OCI-LY1 (cell line): ENCODE results near the gene SLC31A1.

Experiments
- H2AFZ ChIP-seq: fragments of 200-600 bp; sonication (generic), shearing (Covaris generic); 2 replicates; pipeline ENCODE4 v1.6.0; 2014; ENCODE audit warnings: antibody characterized with exemption, mild to moderate bottlenecking, low read length
- H3F3A ChIP-seq: fragments of 200-600 bp; sonication (generic), shearing (Covaris generic); 2 replicates; pipeline ENCODE4 v1.6.0; 2014; ENCODE audit warnings: mild to moderate bottlenecking, antibody characterized with exemption, low read length, moderate library complexity; ENCODE audit not compliant: insufficient read depth
- H3K27ac ChIP-seq: fragments of 200-600 bp; sonication (generic); 2 replicates; pipeline ENCODE4 v1.5.1; 2014; ENCODE audit warnings: low read length, mixed run types, mild to moderate bottlenecking, low read depth; ENCODE audit not compliant: poor library complexity, severe bottlenecking
- H3K27me3 ChIP-seq: fragments of 200-600 bp; sonication (generic); 2 replicates; pipeline ENCODE4 v1.6.0; 2014; ENCODE audit warnings: antibody characterized with exemption, mild to moderate bottlenecking, low read length, moderate library complexity; ENCODE audit not compliant: insufficient read depth
- H3K36me3 ChIP-seq: fragments of 200-600 bp; sonication (generic); 2 replicates; pipeline ENCODE4 v1.6.1; 2014; ENCODE audit warnings: mild to moderate bottlenecking, antibody characterized with exemption, low read length, moderate library complexity, mixed read lengths; ENCODE audit not compliant: insufficient read depth
- H3K4me1 ChIP-seq: fragments of 200-600 bp; sonication (generic); 2 replicates; pipeline ENCODE4 v1.5.1; 2014; ENCODE audit warnings: mild to moderate bottlenecking, low read length, moderate library complexity; ENCODE audit not compliant: insufficient read depth, severe bottlenecking
- H3K4me2 ChIP-seq: fragments of 200-600 bp; sonication (generic), shearing (Covaris generic); 2 replicates; pipeline ENCODE4 v1.6.1; 2014; ENCODE audit warnings: low read length
- H3K4me3 ChIP-seq: fragments of 200-600 bp; sonication (generic); 2 replicates; pipeline ENCODE4 v1.5.1; 2014; ENCODE audit warnings: low read length, low read depth, mild to moderate bottlenecking, mixed read lengths; ENCODE audit not compliant: poor library complexity, severe bottlenecking
- H3K79me2 ChIP-seq: fragments of 200-600 bp; shearing (Covaris generic); 2 replicates; pipeline ENCODE4 v1.6.1; 2016; ENCODE audit warnings: mixed run types, low read length, mixed read lengths; ENCODE audit not compliant: insufficient read depth
- H3K9ac ChIP-seq: fragments of 200-600 bp; sonication (generic), shearing (Covaris generic); 2 replicates; pipeline ENCODE4 v1.6.1; 2014; ENCODE audit warnings: mild to moderate bottlenecking, low read length, mixed read lengths
- H3K9me2 ChIP-seq: fragments of 200-600 bp; sonication (generic), shearing (Covaris generic); 2 replicates; pipeline ENCODE4 v1.6.1; 2014; ENCODE audit warnings: low read depth, mild to moderate bottlenecking, low read length, mixed read lengths
- H3K9me3 ChIP-seq: fragments of 200-600 bp; shearing (Covaris generic); 2 replicates; pipeline ENCODE4 v1.6.1; 2014; ENCODE audit warnings: low read length, mixed read lengths
- H4K20me1 ChIP-seq: fragments of 200-600 bp; sonication (generic), shearing (Covaris generic); 2 replicates; pipeline ENCODE4 v1.6.0; 2016; ENCODE audit warnings: mild to moderate bottlenecking, low read length; ENCODE audit not compliant: insufficient read depth
- EZH2 ChIP-seq: fragments of 200-600 bp; sonication (generic), shearing (Covaris generic); IDR thresholded peaks from 2 replicates; pipeline ENCODE4 v1.8.0; 2017; ENCODE audit warnings: borderline replicate concordance, mixed run types, mild to moderate bottlenecking, antibody characterized with exemption, low read length, moderate library complexity, mixed read lengths
- TF ChIP-seq, protein P1 (sequence below): fragments of 200-600 bp; sonication (generic), shearing (Covaris generic); IDR thresholded peaks from 2 replicates; pipeline ENCODE4 v1.5.1; 2017; ENCODE audit warnings: mild to moderate bottlenecking, antibody characterized with exemption, low read length, moderate library complexity, mixed read lengths

The SLC31A1 gene

GRCh38 chr9:113199683-113200329, 21.5 kb upstream of the SLC31A1 start:
- Histone ChIP-seq H3K9me3 (no peaks in the 10 kb centered on the region), H3K27ac (no peak overlapping the region), H3K9me2 (no peaks in the 10 kb centered on the region), H3F3A (no peaks in the 10 kb centered on the region), H3K79me2 (no peaks in the 10 kb centered on the region), H4K20me1 (no peaks in the 10 kb centered on the region), H3K9ac (no peak overlapping the region), H3K4me2 (no peak overlapping the region), H3K4me3 (no peak overlapping the region), H3K27me3 (no peaks in the 10 kb centered on the region), H2AFZ (no peak overlapping the region), H3K4me1 (no peaks in the 10 kb centered on the region), H3K36me3 (peaks cover 85% of the 10 kb centered on the region)
- TF ChIP-seq EZH2: no peak
- TF ChIP-seq, protein P1, sequence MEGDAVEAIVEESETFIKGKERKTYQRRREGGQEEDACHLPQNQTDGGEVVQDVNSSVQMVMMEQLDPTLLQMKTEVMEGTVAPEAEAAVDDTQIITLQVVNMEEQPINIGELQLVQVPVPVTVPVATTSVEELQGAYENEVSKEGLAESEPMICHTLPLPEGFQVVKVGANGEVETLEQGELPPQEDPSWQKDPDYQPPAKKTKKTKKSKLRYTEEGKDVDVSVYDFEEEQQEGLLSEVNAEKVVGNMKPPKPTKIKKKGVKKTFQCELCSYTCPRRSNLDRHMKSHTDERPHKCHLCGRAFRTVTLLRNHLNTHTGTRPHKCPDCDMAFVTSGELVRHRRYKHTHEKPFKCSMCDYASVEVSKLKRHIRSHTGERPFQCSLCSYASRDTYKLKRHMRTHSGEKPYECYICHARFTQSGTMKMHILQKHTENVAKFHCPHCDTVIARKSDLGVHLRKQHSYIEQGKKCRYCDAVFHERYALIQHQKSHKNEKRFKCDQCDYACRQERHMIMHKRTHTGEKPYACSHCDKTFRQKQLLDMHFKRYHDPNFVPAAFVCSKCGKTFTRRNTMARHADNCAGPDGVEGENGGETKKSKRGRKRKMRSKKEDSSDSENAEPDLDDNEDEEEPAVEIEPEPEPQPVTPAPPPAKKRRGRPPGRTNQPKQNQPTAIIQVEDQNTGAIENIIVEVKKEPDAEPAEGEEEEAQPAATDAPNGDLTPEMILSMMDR: no peak

GRCh38 chr9:113205432-113205831, 15.9 kb upstream of the SLC31A1 start:
- peaks cover 4% of the 10 kb centered on the region; the same call in 1 of the 2 replicates for H3K79me2 ChIP-seq
- no peaks in the 10 kb centered on the region for H3K27me3 ChIP-seq
- no peak overlapping the region for H3K4me3 ChIP-seq
- no peak overlapping the region for H3K9ac ChIP-seq
- H2AFZ ChIP-seq: no peak overlapping the region
- H3K4me1 ChIP-seq: no peaks in the 10 kb centered on the region
- no peak overlapping the region for H3K4me2 ChIP-seq
- peaks cover 86% of the 10 kb centered on the region for H3K36me3 ChIP-seq
- no peaks in the 10 kb centered on the region for H3K9me2 ChIP-seq
- no peak for TF ChIP-seq EZH2
- TF ChIP-seq, protein P1: no peak
- H3F3A ChIP-seq: no peaks in the 10 kb centered on the region
- no peaks in the 10 kb centered on the region for H3K9me3 ChIP-seq
- no peaks in the 10 kb centered on the region for H4K20me1 ChIP-seq
- no peak overlapping the region for H3K27ac ChIP-seq

- no peaks in the 10 kb centered on the region for H3F3A ChIP-seq
- peaks cover 88% of the 10 kb centered on the region for H3K36me3 ChIP-seq
- no peak overlapping the region for H3K4me3 ChIP-seq
- no peaks in the 10 kb centered on the region for H3K9me2 ChIP-seq
- no peaks in the 10 kb centered on the region for H3K9me3 ChIP-seq
- no peak overlapping the region for H3K27ac ChIP-seq
- no peak overlapping the region for H3K9ac ChIP-seq
- no peaks in the 10 kb centered on the region for H3K27me3 ChIP-seq
- no peaks in the 10 kb centered on the region for H4K20me1 ChIP-seq
- peaks cover 4% of the 10 kb centered on the region; the same call in 1 of the 2 replicates for H3K79me2 ChIP-seq
- H2AFZ ChIP-seq: no peak overlapping the region
- H3K4me2 ChIP-seq: no peak overlapping the region
- H3K4me1 ChIP-seq: no peaks in the 10 kb centered on the region
- no peak for TF ChIP-seq EZH2
- TF ChIP-seq, protein P1: no peak
Measured at GRCh38 chr9:113205861-113206260, 15.5 kb upstream of the SLC31A1 start.
